ENCODE data around the gene CAV1.

Gene CAV1

DNA sequence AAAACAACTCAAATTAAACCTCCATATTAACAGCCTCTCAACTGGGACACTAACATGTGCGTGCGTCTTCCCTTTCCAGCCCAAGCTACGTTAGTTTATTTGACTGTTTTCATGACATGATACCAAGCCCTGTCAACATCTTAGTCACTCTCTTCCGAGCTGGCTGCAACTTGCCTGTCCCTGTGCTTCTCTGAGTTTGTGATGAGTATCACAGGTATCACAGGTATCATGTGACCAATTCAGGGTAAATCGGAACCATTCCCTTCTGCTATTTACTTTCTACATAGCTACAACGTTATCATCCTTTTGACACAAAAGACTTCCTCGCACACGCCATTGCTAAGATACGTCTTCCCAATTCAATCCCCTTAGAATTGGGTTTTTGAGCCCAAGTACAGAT, 70.2 kb downstream of the CAV1 start:
- DNase-seq, result no peak
- intact Hi-C loops (cut with DNase I), result loop anchor here (5.0 kb wide), 1 partner anchor 77 kb away; the partner anchor contains the start of gene MET

- intact Hi-C loops (cut with DNase I), result loop anchor here (5.0 kb wide), 1 partner anchor 75 kb away; the partner anchor contains the start of gene MET
- no peak for DNase-seq
Observed at GRCh38 chr7:116597384-116597783, 72.5 kb downstream of the CAV1 start.

DNA sequence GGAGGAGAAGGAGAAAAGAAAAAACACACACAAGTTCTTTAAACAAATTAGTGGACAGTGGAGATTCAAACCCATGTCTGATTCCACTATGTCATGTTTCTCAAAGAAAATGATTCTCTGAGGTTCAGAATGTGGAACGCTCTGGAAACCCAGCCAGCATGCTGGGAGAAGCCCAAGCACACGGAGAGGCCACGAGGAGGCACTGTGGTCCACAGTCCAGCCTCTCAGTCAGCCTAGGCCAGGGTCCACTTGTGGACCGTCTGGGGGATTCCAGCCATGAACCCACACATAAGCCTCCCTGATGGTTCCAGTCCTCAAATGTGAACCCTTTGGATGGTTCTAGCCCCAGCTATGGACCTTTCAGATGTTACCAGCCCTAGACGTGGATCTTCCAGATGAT, 73.4 kb downstream of the CAV1 start:
- DNase-seq, result peak in 5 of 10 donors; percentile 10 to 85 (median 51)
- intact Hi-C loops (cut with DNase I), result loop anchor here (5.0 kb wide), 1 partner anchor 74 kb away; the partner anchor contains the start of gene MET

DNA sequence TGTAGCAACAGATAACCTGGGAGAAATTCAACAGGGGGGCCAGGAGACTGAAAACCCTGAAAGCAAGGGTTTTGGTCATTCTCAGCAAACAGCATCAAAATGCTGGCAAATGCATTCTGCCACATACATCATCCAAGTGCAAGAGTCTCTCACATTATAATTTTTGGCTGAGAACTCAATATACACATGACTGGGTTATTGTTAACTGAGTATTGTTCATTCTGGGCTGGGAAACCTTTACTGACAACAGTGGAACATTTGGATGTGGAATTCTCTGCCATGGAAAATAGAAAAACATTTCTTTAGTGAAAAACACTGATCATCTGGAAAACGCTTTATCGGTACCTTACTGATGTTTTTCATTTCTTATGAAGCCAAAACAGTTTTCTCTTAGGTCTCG, 74.0 kb downstream of the CAV1 start:
- no peak for DNase-seq
- intact Hi-C loops (cut with DNase I), result loop anchor here (5.0 kb wide), 1 partner anchor 73 kb away; the partner anchor contains the start of gene MET

- no peak for DNase-seq
- intact Hi-C loops (cut with DNase I), result no loop called here
Observed at GRCh38 chr7:116601426-116601825, 76.6 kb downstream of the CAV1 start.

GRCh38 chr7:116607299-116607698, 82.5 kb downstream of the CAV1 start:
- intact Hi-C loops (cut with DNase I), result no loop called here
- DNase-seq, result no peak

- intact Hi-C loops (cut with DNase I), result no loop called here
- no peak for DNase-seq
Observed at GRCh38 chr7:116610210-116610609, 85.4 kb downstream of the CAV1 start.

GRCh38 chr7:116610721-116611120, 85.9 kb downstream of the CAV1 start:
- no peak for DNase-seq
- intact Hi-C loops (cut with DNase I), result no loop called here
